Germinal center (tissue), 1 donor: ENCODE results near the gene CYP26C1.

Source experiments
- DNase-seq: peaks from one replicate; pipeline ENCODE4 v3.0.0; 2012; ENCODE audit warnings: mixed read lengths, low spot score

Gene CYP26C1

GRCh38 chr10:93115661-93116383 is 55.2 kb downstream of the CYP26C1 start:
- DNase-seq = peak; percentile 76
